GM18907 (cell line): ENCODE measurements around the gene SLIT3.

ENCODE experiments used
- ATAC-seq: cut with Tn5 transposase; IDR thresholded peaks from one replicate; pipeline ENCODE4 v1.9.1; 2021; ENCODE audit warnings: mild to moderate bottlenecking, moderate library complexity; ENCODE audit not compliant: unreplicated experiment

The SLIT3 gene

DNA sequence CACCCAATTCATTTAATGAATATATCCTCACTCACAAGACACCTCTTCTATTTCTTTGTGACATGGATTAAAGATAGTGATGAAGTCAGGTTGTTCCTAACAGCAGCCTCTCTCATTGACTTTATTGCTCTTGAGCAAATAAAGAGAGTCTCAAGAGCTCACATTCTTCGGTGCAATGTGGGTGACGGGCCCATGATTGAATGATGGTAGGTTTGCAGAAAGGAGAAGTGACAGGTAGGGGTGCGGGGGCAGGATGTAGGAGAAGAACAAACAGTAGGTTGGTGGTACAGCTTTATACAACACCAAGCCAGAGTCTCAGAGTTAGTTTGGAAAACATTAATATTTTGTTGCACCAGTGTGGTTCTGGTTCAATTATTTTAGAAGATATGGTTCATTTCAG, 122.2 kb downstream of the SLIT3 start:
- no peak for ATAC-seq

DNA sequence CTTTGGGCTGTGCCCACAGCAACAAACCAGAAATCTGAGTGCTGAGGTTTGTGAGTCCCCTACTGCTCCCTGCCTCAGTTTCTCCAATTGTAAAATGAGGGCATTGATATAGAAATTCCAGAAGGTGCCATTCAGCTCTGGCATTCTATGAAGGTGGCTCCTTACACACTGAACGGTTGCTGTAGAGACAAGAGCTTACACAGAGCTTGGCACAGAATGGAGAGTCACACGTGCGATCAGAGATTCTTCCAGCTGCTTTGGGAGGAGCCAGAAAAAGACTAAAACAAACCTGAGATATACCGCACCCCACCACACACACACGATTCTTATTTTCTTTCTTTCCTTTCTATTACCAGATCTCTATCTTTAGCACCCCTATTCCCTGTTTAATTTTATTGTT, 122.7 kb downstream of the SLIT3 start:
- no peak for ATAC-seq

DNA sequence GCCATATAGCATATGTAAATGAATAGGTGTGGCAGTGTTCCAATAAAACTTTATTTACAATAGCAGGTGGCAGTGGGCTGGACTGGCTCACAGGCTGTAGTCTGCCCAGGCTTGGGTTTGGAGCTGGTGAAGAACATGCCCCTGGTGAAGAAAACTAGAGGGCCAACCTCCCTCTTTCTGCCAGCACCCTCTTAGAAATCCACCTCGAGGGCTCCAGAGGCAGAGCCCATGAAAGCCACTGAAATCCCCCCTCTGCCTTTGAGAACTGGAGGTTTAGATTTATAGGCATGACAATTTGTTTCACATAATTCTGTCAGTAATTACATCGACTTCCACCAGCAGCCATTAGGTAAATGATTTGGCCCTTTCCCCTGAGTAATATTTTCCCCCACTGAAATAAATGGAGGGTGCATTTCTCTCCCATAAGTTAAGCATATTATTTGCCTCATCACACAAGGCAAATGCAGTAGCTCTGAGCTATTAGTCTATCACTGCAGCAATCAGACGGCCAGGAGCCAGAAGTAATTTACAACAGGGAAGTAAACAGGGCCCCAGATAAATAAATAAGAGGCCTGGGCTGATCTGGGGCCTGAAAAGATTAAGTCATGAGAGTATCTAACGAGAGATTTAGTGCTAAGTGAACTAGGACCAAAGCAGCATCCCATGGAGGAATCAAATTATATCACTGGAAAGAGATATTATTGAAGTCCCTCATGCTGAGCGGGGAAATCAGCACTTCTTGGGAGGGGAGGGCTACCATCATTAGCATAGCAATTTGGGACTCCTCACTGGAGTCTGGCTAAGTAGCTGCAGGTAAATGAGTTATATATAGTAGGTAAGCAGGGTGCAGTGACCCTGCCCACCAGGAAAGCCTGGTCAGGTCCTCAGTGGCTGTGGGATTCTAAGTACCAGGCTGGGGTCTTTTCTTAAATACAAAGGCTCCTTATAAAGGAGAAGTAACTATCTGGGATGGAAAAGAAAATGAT, 123.9 kb downstream of the SLIT3 start:
- no peak for ATAC-seq

DNA sequence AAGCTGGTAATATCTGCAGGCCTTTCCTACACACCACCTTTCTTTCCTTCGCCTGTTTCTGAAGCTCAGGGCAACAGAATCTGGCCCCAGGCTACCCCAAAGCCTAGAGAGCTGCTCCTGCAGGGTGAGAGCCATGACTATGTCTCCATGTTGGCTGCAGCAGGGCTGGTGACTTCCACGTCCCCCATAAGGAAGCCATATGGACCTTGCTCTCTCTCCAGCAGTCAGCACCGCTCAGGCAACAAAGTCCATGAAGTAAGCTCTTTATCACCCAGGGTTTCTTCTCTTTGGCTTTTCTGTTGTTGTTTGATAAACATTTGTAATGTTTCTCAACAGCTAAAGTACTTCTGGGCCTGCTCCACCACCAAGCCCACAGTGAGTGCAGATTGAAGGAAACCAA, 125.2 kb downstream of the SLIT3 start:
- no peak for ATAC-seq

DNA sequence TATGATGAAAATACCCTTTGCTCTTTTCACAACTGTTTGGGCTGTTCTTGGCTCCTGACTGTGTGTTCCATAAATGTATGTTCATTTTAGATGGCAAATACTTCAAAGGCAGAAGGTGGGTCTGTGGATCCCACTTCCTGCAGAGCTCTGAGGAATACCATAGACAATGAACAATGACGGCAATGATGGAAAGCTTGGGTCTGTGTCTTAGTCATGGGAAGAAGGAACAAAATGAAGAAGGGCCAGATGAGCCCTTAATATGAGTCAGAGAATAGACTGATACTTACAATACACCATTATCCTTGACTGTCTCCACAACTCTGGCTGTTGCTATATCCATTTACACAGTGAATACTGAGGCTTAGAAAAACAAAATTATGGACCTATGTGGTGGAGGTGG, 126.0 kb downstream of the SLIT3 start:
- no peak for ATAC-seq

DNA sequence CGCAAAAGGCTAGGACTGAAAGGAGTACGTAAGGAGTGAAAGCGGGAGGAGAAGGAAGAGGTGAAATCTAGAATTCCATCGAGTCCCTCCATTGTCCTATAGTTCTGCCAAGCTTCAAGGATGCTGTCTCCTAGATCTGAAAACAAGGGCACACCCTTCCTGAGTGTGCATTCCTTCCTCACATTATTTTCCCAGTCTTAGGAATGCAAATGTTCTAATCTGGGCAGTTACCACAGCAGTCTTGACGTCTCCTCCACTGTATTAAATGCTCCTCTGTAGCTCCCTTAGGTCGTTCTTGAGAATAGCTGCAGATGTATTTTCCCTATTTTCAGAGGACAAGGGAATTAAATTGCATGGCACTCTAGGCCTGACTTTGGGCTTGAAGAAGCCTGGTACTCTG, 127.6 kb downstream of the SLIT3 start:
- ATAC-seq = no peak

DNA sequence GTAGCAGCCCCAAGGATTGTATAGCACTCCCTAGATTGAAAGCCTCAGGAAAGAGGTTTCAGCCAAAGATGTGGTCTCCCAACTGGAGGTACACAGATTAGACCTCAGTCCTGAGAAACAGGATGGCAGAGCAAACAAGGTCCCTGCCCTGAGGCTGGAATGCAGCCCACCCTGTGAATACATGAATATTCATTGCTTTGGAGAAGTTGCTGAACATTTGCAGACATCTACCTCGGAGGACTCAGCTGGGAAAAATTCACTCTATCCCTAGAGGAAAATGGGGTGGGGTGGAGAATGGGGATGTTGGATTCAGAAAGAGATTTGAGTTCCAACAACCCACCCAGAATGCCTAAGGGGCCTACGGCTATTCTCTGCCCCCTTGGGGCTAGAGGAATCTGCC, 129.4 kb downstream of the SLIT3 start:
- no peak for ATAC-seq

DNA sequence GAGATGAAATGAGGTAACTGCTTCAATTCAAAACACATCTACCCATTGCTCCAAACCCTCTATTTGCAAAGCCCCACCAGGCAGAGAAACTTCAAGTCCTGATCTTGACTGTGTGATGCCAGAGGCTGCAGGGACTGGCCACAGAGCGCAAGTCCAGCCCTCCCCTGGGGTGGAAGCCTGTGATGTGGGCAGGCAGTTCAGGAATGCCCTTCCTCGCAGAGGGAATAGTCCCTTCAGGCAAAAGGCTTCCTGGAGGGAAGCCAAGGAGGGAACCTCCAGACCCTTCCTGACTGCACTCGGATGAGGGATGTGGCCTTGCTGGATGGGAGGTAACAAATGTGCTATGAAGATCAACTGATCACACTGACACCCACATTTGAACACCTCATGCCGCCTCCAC, 131.2 kb downstream of the SLIT3 start:
- ATAC-seq = no peak

DNA sequence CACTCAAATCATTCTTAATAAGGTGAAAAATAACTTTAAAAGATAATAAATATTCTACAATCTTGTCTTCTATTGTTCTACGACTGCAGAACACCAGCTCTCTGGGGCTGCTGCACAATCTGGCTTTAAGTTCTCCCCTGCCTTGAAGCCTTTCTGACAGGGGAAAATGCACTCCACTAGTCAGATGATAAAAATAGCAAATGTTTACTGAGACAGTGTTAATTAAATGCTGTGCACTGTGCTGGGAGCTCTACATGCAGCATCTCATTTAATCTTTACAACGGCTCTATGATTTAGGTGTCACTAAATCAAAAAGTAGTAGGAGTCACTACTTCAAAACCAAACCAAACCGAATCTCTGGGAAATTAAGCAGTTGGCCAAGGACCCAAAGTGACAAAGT, 132.7 kb downstream of the SLIT3 start:
- no peak for ATAC-seq

DNA sequence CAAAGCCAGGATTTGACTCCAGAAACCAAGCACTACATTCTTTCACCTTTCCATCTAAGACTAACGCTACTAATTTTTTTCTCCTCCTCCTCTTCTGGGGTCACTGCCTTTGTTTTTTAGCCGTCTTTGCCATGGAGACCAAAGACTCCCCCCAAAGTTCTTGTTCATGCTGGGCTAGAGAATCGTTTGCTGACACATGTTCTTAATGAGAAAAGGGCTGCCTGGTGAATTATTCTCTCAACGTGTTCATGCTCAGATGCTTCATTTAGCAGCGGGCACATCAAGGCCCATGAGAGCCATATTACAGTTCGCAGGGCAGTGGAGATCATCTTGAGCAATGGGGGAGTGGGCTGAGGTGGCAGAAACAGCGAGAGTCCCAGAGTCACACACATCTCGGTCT, 134.9 kb downstream of the SLIT3 start:
- ATAC-seq = no peak

DNA sequence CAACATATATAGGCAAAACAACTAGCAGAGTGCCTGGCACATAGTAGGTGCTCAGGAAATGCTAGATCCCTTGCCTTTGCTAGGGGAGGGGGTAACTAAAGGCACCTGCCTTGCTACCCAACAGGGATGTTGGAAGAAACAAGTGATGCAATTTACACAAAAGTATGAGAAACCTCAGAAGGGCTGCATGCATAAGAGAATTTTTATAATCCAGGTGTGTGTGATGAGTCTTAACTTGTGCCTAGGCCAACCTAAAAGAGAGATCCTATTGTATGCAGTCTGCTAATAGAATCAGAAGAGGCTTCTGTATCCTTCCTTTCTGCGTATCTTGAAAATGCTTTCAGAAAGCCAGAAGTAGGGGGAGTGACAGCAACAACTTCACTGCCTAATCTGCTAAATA, 135.9 kb downstream of the SLIT3 start:
- ATAC-seq = no peak

DNA sequence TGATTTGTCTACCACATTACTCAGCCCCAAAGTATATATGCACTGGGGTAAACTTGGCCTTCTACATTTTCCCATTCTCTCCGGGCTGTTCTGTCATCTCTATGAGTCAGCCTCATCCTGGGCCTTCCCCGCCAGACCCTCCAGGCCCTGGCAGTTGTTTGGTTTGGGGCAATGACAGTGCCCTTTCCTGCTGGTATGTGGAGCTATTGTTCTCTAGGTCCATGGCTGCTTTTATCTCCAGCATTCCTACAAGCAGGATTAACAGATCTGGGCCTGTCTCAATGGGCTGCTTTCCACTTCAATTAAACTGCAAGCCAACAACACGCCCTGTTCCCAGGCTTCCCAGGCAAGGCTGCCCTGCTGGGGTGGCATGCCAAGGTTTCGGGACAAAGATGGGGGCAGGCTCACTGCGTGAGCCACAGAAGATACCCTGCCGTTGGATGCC, 136.4 kb downstream of the SLIT3 start:
- ATAC-seq = no peak

DNA sequence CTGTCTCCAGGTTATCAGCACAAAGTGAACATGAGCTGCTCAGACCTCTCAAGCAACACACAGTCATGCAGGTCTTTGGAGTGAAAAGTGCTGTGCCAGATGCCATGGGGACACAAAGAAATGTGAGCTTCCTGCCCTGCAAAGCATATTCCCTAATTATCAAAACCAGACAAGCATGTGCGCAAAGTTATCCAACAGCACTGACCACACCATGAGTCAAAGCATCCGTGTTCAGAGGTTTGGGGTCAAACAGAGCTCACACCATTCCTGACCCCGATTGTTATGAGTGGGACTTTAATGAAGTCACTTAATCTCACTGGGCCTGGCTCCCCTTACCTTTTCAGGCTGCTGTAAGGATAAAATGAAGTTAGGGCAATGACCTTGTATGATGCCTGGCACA, 138.5 kb downstream of the SLIT3 start:
- no peak for ATAC-seq

DNA sequence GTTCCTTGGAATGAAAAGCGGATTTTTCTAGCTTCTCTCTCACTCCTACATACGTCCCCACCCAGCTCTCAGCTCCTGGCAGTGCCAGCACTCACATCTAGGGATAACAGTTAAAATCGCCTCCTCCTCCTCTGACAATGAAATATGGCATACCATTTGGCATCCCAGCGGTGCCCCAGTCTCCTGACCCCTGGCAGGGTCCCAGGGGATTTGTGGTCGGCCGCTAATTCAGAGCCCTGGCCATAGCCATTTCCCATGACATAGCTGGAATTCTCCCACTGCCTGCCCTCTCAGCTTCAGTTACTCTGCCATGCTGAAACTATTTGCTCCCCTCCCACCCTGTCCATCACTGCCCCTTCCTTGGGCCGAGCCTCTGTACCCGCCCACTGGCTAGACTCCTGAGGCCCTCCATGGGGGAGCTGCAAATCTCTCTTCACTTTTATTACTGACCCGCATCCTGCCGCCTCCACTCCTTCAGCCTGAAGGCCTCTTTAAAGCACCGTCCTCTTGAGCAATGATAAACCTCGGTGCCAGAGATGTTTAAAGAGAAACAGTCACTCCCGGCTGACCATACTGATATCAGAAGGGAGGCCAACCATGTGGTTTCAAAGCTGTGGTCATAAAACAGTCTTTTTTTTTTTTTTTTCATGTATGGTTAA, 139.8 kb downstream of the SLIT3 start:
- no peak for ATAC-seq

DNA sequence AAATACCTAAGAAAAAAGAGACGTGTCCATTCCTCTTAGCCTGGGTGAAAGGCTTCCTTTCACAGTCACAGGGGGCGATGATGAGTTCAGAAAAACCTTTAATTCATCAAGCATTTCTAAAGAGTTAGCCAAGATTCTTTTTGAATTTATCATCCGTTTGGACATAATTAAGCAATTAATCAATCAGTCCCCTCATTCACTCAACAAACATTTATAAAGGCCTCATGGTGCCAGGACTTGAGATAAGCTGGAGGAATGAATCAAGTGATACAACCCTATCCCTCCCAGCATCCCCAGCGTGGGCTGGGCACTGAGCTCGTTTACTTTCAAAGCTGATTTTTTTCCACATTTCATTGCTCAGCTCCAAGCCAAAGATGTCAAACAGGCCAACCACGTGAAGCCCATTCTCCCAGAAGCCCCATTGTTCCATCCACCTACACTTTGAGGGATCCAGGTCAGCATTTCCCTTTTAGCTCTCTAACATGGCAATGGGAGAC, 140.5 kb downstream of the SLIT3 start:
- ATAC-seq = no peak

DNA sequence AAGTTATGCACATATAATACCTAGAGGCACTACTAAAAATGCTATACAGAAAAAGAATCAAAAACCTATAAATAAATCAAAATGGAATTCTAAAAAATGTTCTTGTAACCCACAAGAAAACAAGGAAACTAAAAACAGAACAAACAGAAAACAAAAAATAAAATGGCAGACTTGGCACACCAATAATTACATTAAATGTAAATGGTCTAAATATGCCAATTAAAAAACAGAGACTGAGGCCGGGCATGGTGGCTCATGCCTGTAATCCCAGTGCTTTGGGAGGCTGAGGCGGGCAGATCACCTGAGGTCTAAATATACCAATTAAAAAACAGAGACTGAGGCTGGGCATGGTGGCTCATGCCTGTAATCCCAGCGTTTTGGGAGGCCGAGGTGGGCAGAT, 142.2 kb downstream of the SLIT3 start:
- no peak for ATAC-seq

DNA sequence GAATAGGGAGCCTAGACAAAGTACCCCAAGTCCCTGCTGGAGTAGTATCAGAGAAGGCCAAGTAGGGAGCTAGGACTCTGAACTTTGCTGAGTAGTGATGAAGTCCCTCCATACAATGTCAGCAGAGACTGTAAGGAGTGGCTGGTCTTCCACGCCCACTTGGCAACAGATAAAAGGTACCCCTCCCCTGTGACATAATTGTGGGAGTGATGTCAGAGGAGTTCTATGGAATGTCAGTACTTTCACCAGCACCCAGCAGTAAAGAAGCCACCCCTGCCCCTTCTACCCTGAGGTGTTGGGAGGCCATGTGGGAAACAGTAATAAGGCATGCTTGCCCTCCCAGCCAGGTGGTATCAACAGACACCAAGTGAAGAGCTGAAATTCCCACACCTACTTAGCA, 143.9 kb downstream of the SLIT3 start:
- ATAC-seq = no peak

DNA sequence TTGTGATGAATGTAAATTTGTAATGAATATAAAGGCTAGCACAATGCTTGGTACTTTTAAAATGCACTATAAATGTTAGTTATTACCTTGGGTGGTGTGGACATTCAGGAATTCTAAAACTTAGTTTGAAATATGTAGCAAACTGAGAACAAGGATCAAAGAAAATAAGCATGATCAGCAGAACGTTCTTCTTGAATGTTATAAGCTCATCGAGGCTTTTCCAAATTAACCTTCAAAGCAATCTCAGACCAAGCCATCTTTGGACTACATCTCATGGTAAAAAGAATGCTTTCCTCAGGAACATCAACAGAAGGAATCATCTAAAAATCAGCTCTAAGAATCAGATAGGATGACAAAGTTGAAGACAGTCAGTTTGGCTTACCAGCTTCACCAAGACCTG, 146.3 kb downstream of the SLIT3 start:
- ATAC-seq = no peak

DNA sequence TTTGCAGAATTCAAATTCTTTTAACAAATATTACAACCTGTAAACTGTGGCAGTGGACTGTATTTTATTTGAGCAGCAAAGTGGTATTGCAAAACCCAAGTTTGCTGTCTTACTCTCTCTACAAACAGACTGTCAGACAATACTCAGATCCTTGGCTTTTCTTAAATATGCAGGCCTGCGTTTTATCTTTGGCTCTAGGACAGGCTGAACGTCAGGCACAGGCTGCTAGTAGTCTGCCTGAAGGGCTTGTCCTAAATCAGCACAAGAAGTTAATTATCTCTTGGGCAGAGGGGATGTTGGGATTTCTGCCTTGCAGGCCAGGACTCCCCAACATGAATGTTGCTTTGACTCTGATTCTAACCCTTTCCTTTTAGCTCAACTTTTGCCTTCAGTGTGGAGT, 147.5 kb downstream of the SLIT3 start:
- ATAC-seq = no peak

DNA sequence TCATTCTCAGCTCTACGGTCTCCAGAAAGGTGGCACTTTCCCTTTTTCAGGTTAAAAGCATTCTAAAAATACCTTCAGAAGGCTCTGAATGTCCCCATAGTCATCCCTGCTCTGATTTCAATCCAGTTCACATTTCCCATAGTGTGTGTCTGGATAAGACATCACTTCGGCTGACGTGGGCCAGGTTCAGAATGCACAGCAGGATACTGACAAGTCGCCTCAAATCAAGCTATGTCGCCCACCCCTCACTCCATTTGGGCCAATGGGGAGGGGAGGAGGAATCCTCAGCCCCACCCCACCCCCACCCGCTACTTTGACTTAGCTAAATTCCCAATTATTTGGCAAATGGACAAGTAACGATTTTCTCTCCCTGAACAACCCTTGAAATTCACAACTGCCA, 148.0 kb downstream of the SLIT3 start:
- ATAC-seq = no peak

DNA sequence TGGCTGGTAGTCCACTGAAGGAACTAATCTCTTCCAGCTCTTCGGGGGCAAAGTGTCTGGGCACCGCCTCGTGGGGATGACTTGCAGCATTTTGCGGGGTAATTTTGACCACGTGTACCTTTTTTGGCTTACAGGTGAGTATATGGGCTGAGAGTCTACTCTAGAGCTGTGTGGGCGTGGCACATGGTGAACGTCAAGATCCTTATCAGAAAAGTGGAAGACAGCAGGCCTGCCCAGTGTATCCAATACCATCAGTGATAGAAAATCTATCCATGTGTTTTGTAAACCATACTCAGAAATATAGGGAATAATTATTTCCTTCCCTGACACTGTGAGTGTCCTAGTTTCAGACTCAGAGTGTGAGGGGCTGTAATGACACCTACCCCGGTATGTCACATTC, 148.5 kb downstream of the SLIT3 start:
- ATAC-seq = no peak
